Superior temporal gyrus (tissue), 1 donor: ENCODE measurements around the gene DLX6.
A peak's percentile ranks its signal among the peaks of the same experiment; 100 is the strongest.
"Not testable (repeated sequence)": the region's sequence is repeated elsewhere in the genome, so short reads cannot be mapped to it uniquely, and the experiment has no call there.

Experiments used
- DNase-seq: peaks from one replicate; pipeline ENCODE4 v3.0.0-alpha.2; 2016; ENCODE audit errors: extremely low spot score

DLX6 gene

GRCh38 chr7:97024209-97025129, 19.1 kb downstream of the DLX6 start, which contains the start of gene DLX5:
Gene DLX5 (minus strand): TSS chr7:97024831. CDS start chr7:97024623, 208 bp downstream.
- DNase-seq: no peak

DNA sequence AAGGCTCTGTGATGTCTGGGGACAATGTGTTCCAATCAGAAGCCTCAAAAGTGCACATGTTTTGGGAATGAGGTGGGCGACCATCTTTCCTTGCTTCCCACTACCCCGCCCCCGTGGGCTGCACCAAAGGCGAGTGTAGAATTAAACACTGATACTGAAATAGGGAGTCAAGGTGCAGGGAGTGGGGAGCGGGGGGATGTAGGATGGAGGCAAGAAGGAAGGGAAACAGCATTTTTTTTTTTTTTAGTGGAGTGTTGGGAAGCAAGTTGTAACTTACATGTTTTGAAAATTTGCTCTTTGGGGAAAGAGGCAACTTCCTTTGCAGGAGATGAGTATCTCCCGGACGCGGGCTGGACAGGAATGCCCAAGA, 19.8 kb downstream of the DLX6 start:
- no peak for DNase-seq

- no peak for DNase-seq
These were observed 20.8 kb downstream of the DLX6 start for GRCh38 chr7:97025983-97026714.

DNA sequence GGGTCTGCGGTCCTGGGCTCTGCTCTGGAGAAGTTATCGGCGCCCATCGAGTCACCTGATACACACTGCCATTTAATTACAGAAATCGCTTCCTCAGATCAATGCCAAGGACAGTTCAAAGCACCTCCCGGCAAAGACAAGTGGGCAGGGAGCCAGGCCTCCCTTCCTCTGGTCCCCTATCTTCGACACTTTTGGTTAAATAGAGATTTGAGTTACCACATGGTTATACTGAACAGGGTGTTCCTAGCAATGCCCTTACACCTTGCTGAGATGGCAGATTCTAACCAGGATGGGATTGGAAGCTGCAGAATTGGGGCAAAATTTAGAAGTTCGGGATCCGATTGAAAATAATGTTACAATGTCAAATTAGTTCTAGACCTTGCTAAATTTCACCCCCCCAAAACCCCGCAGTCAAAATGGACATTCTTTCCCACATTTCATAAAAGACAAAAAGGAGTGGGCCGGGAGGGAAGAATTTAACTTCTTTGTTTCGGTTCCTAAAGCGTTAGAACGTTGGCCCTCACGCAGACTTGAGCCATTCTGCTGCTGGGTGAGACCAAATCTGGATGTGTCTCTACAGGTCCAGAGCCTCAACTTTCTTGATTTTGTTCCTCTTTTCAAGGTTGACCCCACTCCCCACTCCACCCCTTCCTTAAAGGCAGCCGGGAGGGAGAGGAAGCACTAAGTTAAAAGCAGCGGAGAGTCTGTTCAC, 21.5 kb downstream of the DLX6 start:
- peak; percentile 37 for DNase-seq

GRCh38 chr7:97027427-97028234, 22.3 kb downstream of the DLX6 start:
- peak; percentile 94 for DNase-seq

GRCh38 chr7:97034213-97034852, 29.0 kb downstream of the DLX6 start:
- not testable (repeated sequence) for DNase-seq

- DNase-seq: no peak
These were observed 34.2 kb downstream of the DLX6 start for GRCh38 chr7:97039374-97040065.

GRCh38 chr7:97043281-97043680, 37.9 kb downstream of the DLX6 start:
- DNase-seq: no peak
